Stimulated activated CD8-positive, alpha-beta memory T cell treated with anti-CD3 and anti-CD28 coated beads, Interleukin-15, amount 100 ng/mL, for 24 hours (primary cell): ENCODE measurements around the gene RCAN3.
"Not testable (repeated sequence)": the region's sequence is repeated elsewhere in the genome, so short reads cannot be mapped to it uniquely, and the experiment has no call there.

Experiments used
- DNase-seq: peaks from one replicate; pipeline ENCODE4 v3.0.0-alpha.2; 2020; ENCODE audit warnings: low read depth

Gene RCAN3

GRCh38 chr1:24514946-24515345 lies 12.3 kb downstream of the RCAN3 start:
- no peak for DNase-seq

GRCh38 chr1:24515671-24516209 lies 13.1 kb downstream of the RCAN3 start:
- not testable (repeated sequence) for DNase-seq

GRCh38 chr1:24516506-24516905 lies 13.9 kb downstream of the RCAN3 start:
- no peak for DNase-seq

GRCh38 chr1:24517898-24518297 lies 15.3 kb downstream of the RCAN3 start:
- no peak for DNase-seq

- DNase-seq: not testable (repeated sequence)
Measured at GRCh38 chr1:24520282-24520681, 17.6 kb downstream of the RCAN3 start.

GRCh38 chr1:24525606-24526005 lies 23.0 kb downstream of the RCAN3 start:
- no peak for DNase-seq

- DNase-seq: no peak
Measured at GRCh38 chr1:24526045-24526444, 23.4 kb downstream of the RCAN3 start.

GRCh38 chr1:24526940-24527542 lies 24.4 kb downstream of the RCAN3 start:
- no peak for DNase-seq

GRCh38 chr1:24528744-24529143 lies 26.1 kb downstream of the RCAN3 start:
- DNase-seq: no peak

GRCh38 chr1:24529292-24529691 lies 26.7 kb downstream of the RCAN3 start:
- not testable (repeated sequence) for DNase-seq

GRCh38 chr1:24535021-24535424 lies 32.4 kb downstream of the RCAN3 start:
- DNase-seq: peak; percentile 31

GRCh38 chr1:24535778-24536177 lies 33.1 kb downstream of the RCAN3 start:
- DNase-seq: no peak

- peak; percentile 35 for DNase-seq
Measured at GRCh38 chr1:24536391-24536840, 33.8 kb downstream of the RCAN3 start.

- DNase-seq: no peak
Measured at GRCh38 chr1:24540051-24540905, 37.6 kb downstream of the RCAN3 start.

GRCh38 chr1:24540906-24541710 lies 38.5 kb downstream of the RCAN3 start:
- DNase-seq: no peak

- no peak for DNase-seq
Measured at GRCh38 chr1:24541711-24542346, 39.2 kb downstream of the RCAN3 start.

- no peak for DNase-seq
Measured at GRCh38 chr1:24544239-24544638, 41.6 kb downstream of the RCAN3 start.

GRCh38 chr1:24545662-24546061 lies 43.0 kb downstream of the RCAN3 start:
- no peak for DNase-seq

- DNase-seq: no peak
Measured at GRCh38 chr1:24547195-24547594, 44.6 kb downstream of the RCAN3 start.

GRCh38 chr1:24548070-24548469 lies 45.4 kb downstream of the RCAN3 start:
- DNase-seq: no peak

- DNase-seq: not testable (repeated sequence)
Measured at GRCh38 chr1:24549210-24549609, 46.6 kb downstream of the RCAN3 start.
